Measurements from ENCODE around the gene KCNQ5.

KCNQ5 gene

GRCh38 chr6:73004861-73005260, 383.0 kb downstream of the KCNQ5 start:
- no peak for DNase-seq (ENCODE audit: low read depth)

- no peak for DNase-seq (ENCODE audit: low read depth)
Measured at GRCh38 chr6:73006146-73006545, 384.3 kb downstream of the KCNQ5 start.

GRCh38 chr6:73011945-73012344, 390.1 kb downstream of the KCNQ5 start:
- DNase-seq (ENCODE audit: low read depth), result no peak

- DNase-seq (ENCODE audit: low read depth), result no peak
Measured at GRCh38 chr6:73017476-73017875, 395.6 kb downstream of the KCNQ5 start.

- DNase-seq (ENCODE audit: low read depth), result no peak
Measured at GRCh38 chr6:73024598-73024997, 402.7 kb downstream of the KCNQ5 start.

- no peak for DNase-seq (ENCODE audit: low read depth)
Measured at GRCh38 chr6:73027691-73028090, 405.8 kb downstream of the KCNQ5 start.

- DNase-seq (ENCODE audit: low read depth), result no peak
Measured at GRCh38 chr6:73028124-73028766, 406.4 kb downstream of the KCNQ5 start.

GRCh38 chr6:73028893-73029450, 407.1 kb downstream of the KCNQ5 start:
- no peak for DNase-seq (ENCODE audit: low read depth)

- DNase-seq (ENCODE audit: low read depth), result no peak
Measured at GRCh38 chr6:73030257-73030656, 408.4 kb downstream of the KCNQ5 start.

- DNase-seq (ENCODE audit: low read depth), result no peak
Measured at GRCh38 chr6:73030791-73031782, 409.2 kb downstream of the KCNQ5 start.

GRCh38 chr6:73032586-73032985, 410.7 kb downstream of the KCNQ5 start:
- DNase-seq (ENCODE audit: low read depth), result no peak

- DNase-seq (ENCODE audit: low read depth), result no peak
Measured at GRCh38 chr6:73036689-73037088, 414.8 kb downstream of the KCNQ5 start.

- no peak for DNase-seq (ENCODE audit: low read depth)
Measured at GRCh38 chr6:73041051-73041450, 419.2 kb downstream of the KCNQ5 start.

- DNase-seq (ENCODE audit: low read depth), result no peak
Measured at GRCh38 chr6:73042892-73043291, 421.0 kb downstream of the KCNQ5 start.

- DNase-seq (ENCODE audit: low read depth), result no peak
Measured at GRCh38 chr6:73043446-73043845, 421.6 kb downstream of the KCNQ5 start.

- DNase-seq (ENCODE audit: low read depth), result no peak
Measured at GRCh38 chr6:73045609-73046008, 423.7 kb downstream of the KCNQ5 start.

- no peak for DNase-seq (ENCODE audit: low read depth)
Measured at GRCh38 chr6:73047801-73048200, 425.9 kb downstream of the KCNQ5 start.

- DNase-seq (ENCODE audit: low read depth), result no peak
Measured at GRCh38 chr6:73049971-73050594, 428.2 kb downstream of the KCNQ5 start.

GRCh38 chr6:73050706-73051105, 428.8 kb downstream of the KCNQ5 start:
- DNase-seq (ENCODE audit: low read depth), result no peak

- no peak for DNase-seq (ENCODE audit: low read depth)
Measured at GRCh38 chr6:73051147-73051546, 429.3 kb downstream of the KCNQ5 start.

- no peak for DNase-seq (ENCODE audit: low read depth)
Measured at GRCh38 chr6:73054958-73055357, 433.1 kb downstream of the KCNQ5 start.

GRCh38 chr6:73058736-73059135, 436.9 kb downstream of the KCNQ5 start:
- no peak for DNase-seq (ENCODE audit: low read depth)

- no peak for DNase-seq (ENCODE audit: low read depth)
Measured at GRCh38 chr6:73062130-73062529, 440.3 kb downstream of the KCNQ5 start.
